T-cell (primary cell): Measurements from ENCODE around the gene ADAMTSL2. TPM values are rescaled to one million over a fixed set of nuclear protein-coding genes. Genes with fewer than 3 reads are reported as not detected.

Source experiments
- ATAC-seq, 4 experiments: fragments of 200-7000 bp in 3 of 4; fragments of 150-1000 bp in 1 of 4; cut with Tn5 transposase; replicated peaks in 1 of 4; 1 replicate in 3 of 4; 2 replicates in 1 of 4; pipeline ENCODE4 v1.10.0; 2021; ENCODE audit warnings: moderate library complexity in 3 of 4, mild to moderate bottlenecking in 2 of 4, moderate number of reproducible peaks in 1 of 4
- CTCF ChIA-PET, 2 donors: fragments of 300-600 bp; sonication (Branson Sonifier 250); formaldehyde crosslinking; loops; one replicate each; lab custom pipeline; 2022; ENCODE audit warnings: antibody characterized with exemption in 2 of 2; lab: Charles Lee
- POLR2A ChIA-PET, 2 donors: fragments of 300-600 bp; sonication (Branson Sonifier 250); formaldehyde crosslinking; loops; one replicate each; lab custom pipeline; 2022; ENCODE audit warnings: antibody characterized with exemption in 2 of 2; lab: Charles Lee
- DNase-seq, 35 experiments: peaks; one replicate each; pipeline versions ENCODE4 v3.0.0 to v3.0.0-alpha.2; 2013 to 2023
- H3K27ac ChIP-seq: one replicate; pipeline ENCODE4 v1.5.1; 2013; ENCODE audit warnings: low read length
- H3K27me3 ChIP-seq, 2 experiments: replicated peaks in 1 of 2; 1 replicate in 1 of 2; 2 replicates in 1 of 2; pipeline versions ENCODE4 v1.6.1 to v1.7.0; 2013; ENCODE audit warnings: low read length in 1 of 2, mixed read lengths in 1 of 2; ENCODE audit not compliant: control insufficient read depth in 2 of 2, insufficient read depth in 2 of 2; ENCODE audit errors: extremely low read depth in 1 of 2
- H3K36me3 ChIP-seq, 2 donors: 1 replicate in 1 of 2; 2 replicates in 1 of 2; pipeline versions ENCODE4 v1.6.1 to v1.7.0; 2013; ENCODE audit warnings: low read length in 1 of 2; ENCODE audit not compliant: control insufficient read depth in 2 of 2, insufficient read depth in 1 of 2; ENCODE audit errors: extremely low read depth in 1 of 2
- H3K4me1 ChIP-seq, 2 experiments: 1 replicate in 1 of 2; 2 replicates in 1 of 2; pipeline versions ENCODE4 v1.6.1 to v1.7.0; 2013; ENCODE audit warnings: low read length in 2 of 2, mixed read lengths in 1 of 2; ENCODE audit not compliant: insufficient read depth in 2 of 2, control insufficient read depth in 1 of 2; ENCODE audit errors: extremely low read depth in 1 of 2
- H3K4me3 ChIP-seq, 2 donors: 1 replicate in 1 of 2; 2 replicates in 1 of 2; pipeline versions ENCODE4 v1.5.1 to v1.7.0; 2013; ENCODE audit warnings: mild to moderate bottlenecking in 2 of 2, low read length in 1 of 2, moderate library complexity in 1 of 2; ENCODE audit not compliant: control insufficient read depth in 1 of 2; ENCODE audit errors: extremely low read depth in 1 of 2
- H3K9me3 ChIP-seq: 2 replicates; pipeline ENCODE4 v1.7.0; 2013
- H3K27ac Mint-ChIP-seq, 2 donors: one replicate each; pipeline ENCODE4 v1.8.0; 2020 to 2021; ENCODE audit warnings: mild to moderate bottlenecking in 2 of 2, mixed read lengths in 2 of 2
- H3K27me3 Mint-ChIP-seq, 2 donors: one replicate each; pipeline ENCODE4 v1.8.0; 2021 to 2022; ENCODE audit warnings: mixed read lengths in 2 of 2
- H3K36me3 Mint-ChIP-seq: one replicate; pipeline ENCODE4 v1.8.0; 2021; ENCODE audit warnings: mixed read lengths
- H3K4me1 Mint-ChIP-seq, 3 donors: one replicate each; pipeline ENCODE4 v1.8.0; 2020 to 2022; ENCODE audit warnings: mixed read lengths in 3 of 3, mild to moderate bottlenecking in 1 of 3
- H3K4me3 Mint-ChIP-seq, 3 donors: one replicate each; pipeline ENCODE4 v1.8.0; 2020 to 2022; ENCODE audit warnings: mild to moderate bottlenecking in 3 of 3, mixed read lengths in 3 of 3, moderate library complexity in 3 of 3
- H3K9me3 Mint-ChIP-seq, 3 donors: one replicate each; pipeline ENCODE4 v1.8.0; 2020 to 2022; ENCODE audit warnings: mixed read lengths in 3 of 3
- WGBS: methylation state at CpG from one replicate; pipeline ENCODE4 v1.1.5; 2013; ENCODE audit warnings: missing lambda C conversion rate; ENCODE audit not compliant: insufficient coverage; 5-methylcytosine and 5-hydroxymethylcytosine counted together
- total RNA-seq, 35 experiments: library from RNA in 6 of 35; stranded (reverse) in 6 of 35; fragments of 120-200 nt in 1 of 35; gene quantifications; one replicate each; pipeline versions ENCODE4 v1.2.1 to v1.2.4 and lab custom pipeline; 2013 to 2026

The ADAMTSL2 gene
- total RNA-seq, 5 donors from 2014 or later (not counting 1 experiment from before 2014, with no cell fraction given), result 0.16 to 0.76 (median 0.53) TPM

DNA sequence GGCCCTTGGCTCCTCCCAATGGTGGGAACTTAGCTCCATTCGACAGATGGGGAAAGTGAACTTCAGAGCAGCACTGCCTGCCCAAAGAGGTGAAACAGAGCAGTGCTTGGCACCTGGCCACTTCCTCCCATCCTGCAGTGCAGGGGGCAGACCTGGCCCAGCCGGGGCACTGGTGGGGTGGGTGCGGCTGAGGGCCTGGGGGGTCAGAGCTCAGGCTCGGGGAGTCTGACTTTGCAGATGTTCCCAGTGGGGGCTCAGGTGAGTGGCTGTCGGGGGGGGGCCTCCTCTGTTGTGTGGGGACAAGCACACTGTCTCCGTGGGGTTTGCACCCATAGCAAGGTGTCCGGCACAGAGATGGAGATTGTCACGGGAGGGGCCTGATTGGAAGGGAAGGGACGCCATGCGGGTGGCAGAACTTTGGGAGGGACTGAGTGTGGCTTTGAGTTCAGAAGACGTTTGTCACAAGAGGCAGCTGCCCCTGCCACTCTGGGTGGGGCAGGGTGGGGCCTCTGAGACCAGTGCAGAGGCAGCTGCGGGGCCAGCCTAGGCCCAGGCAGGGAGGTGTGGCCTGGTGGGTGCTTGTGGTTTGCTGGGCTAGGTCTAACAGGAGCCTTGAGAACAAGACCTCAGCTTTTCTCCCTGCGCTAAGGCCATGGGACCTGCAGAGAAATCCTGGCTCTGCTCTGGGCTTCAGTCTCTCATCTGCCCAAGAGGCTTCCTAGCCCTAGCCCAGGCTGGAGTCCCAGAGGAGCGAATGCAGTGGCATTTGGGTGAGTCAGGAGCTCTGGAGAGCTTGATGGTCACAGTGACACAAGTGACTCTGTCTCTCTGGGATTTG, 12.2 kb upstream of the ADAMTSL2 start:
- H3K9me3 ChIP-seq, result no peaks in the 10 kb centered on the region
- ATAC-seq (peak in 1 of 4 experiments; percentile 6), DNase-seq (no peak)
- Mint-ChIP-seq H3K4me3 (no peak overlapping the region), H3K27ac (no peak overlapping the region), H3K36me3 (no peaks in the 10 kb centered on the region), H3K27me3 (peaks cover 0 to 2% of the 10 kb centered on the region in 2 donors), H3K9me3 (no peaks in the 10 kb centered on the region), H3K4me1 (peaks cover 4 to 12% (median 5%) of the 10 kb centered on the region in 3 donors)
- ChIA-PET POLR2A (no interaction called here), CTCF (no interaction called here)
- no peaks in the 10 kb centered on the region for H3K36me3 ChIP-seq
- 54% methylated on average over 12 of the region's 14 CpGs for WGBS
- H3K4me3 ChIP-seq, result no peak overlapping the region
- H3K4me1 ChIP-seq, result peaks cover 10 to 15% of the 10 kb centered on the region in 2 experiments
- H3K27ac ChIP-seq, result no peak overlapping the region
- peaks cover 0 to 34% of the 10 kb centered on the region in 2 experiments for H3K27me3 ChIP-seq

DNA sequence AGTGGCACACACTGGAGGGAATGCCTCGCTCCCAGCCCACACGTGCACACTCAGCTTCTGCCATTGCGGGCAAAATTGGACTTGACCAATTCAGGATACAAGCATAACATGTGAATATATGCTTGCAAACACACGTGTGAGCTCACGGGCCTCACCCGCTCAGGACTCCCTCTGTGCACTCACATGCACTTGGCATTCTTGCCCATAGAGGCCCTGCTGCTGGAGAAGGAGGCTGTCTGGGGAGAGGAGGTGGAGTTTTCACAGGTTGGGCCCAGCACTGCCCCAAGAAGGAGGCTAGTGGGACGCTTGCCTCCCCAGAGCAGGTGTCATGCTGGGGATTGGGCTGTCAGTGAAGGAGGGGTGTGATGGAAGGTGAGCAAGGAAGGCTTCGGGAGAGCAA, 11.4 kb upstream of the ADAMTSL2 start:
- no peaks in the 10 kb centered on the region for H3K36me3 Mint-ChIP-seq
- peaks cover 0 to 4% of the 10 kb centered on the region in 2 donors for H3K27me3 Mint-ChIP-seq
- Histone ChIP-seq H3K9me3 (no peaks in the 10 kb centered on the region), H3K27me3 (peaks cover 0 to 35% of the 10 kb centered on the region in 2 experiments), H3K4me1 (peaks cover 12 to 15% of the 10 kb centered on the region in 2 experiments), H3K27ac (no peak overlapping the region), H3K4me3 (no peak overlapping the region), H3K36me3 (no peaks in the 10 kb centered on the region)
- no peak for DNase-seq
- 75% methylated on average over 8 of the region's 8 CpGs for WGBS
- H3K27ac Mint-ChIP-seq, result no peak overlapping the region
- ChIA-PET CTCF (no interaction called here), POLR2A (no interaction called here)
- no peak overlapping the region for H3K4me3 Mint-ChIP-seq
- H3K9me3 Mint-ChIP-seq, result no peaks in the 10 kb centered on the region
- ATAC-seq, result no peak
- H3K4me1 Mint-ChIP-seq, result peaks cover 4 to 13% (median 6%) of the 10 kb centered on the region in 3 donors

DNA sequence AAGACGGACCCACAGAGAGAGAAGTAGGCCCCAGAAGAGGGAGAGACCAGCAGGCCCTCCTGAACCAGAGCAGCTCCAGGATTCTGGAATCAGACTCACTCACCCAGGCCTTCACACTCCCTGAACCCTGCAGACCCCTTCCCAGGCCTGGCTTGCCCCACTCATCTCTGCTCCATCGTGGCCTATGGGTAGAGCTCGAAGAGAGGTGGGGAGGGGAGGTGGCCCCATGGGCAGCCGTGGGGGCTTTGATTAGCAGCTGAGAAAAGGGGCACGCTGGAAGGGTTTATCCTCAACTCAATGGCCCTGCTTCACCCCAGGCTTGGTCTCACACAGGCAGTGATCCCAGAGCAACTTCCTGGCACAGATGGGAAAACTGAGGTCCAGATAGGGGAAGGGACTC, 10.4 kb upstream of the ADAMTSL2 start:
- H3K27me3 ChIP-seq, result peaks cover 0 to 44% of the 10 kb centered on the region in 2 experiments
- no peak overlapping the region for H3K27ac Mint-ChIP-seq
- DNase-seq, result no peak
- H3K9me3 Mint-ChIP-seq, result no peaks in the 10 kb centered on the region
- no peaks in the 10 kb centered on the region for H3K9me3 ChIP-seq
- no peak overlapping the region for H3K4me3 Mint-ChIP-seq
- ChIA-PET CTCF (no interaction called here), POLR2A (interaction anchor here in 1 of 2 donors (0.6 kb wide), 1 partner anchor 15 kb away, joined by 6 read pairs; no protein-coding TSS in a partner anchor)
- 67% methylated on average over 1 of the region's 5 CpGs for WGBS
- peaks cover 4 to 13% (median 6%) of the 10 kb centered on the region in 3 donors for H3K4me1 Mint-ChIP-seq
- ATAC-seq, result no peak
- no peak overlapping the region for H3K4me3 ChIP-seq
- H3K27ac ChIP-seq, result no peak overlapping the region
- peaks cover 0 to 5% of the 10 kb centered on the region in 2 donors for H3K27me3 Mint-ChIP-seq
- H3K36me3 Mint-ChIP-seq, result no peaks in the 10 kb centered on the region
- H3K36me3 ChIP-seq, result no peaks in the 10 kb centered on the region
- H3K4me1 ChIP-seq, result peaks cover 12 to 15% of the 10 kb centered on the region in 2 experiments

DNA sequence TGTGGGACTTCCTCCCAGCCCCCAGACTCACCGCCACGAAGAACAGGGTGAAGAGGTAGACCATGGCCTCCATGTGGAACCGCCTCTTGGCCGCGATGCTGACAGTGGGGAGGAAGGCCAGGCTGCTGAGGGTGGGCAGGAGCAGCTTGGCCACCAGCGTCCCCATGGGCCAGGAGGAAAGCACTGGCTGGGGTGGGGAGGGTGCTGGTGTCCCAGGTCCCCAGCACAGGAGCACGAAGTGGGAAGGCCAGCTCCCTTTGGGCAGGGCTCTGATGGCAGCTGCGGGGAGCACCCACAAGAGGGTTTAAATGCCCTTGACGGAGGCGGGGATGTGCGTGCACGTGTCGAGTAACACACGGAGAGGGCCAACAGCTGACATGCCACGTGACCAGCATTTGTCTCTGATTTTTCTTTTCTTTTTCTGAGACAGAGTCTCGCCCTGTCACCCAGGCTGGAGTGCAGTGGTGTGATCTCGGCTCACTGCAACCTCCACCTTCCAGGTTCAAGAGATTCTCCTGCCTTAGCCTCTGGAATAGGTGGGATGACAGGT, 9.8 kb upstream of the ADAMTSL2 start, which contains the start of gene MYMK:
MYMK (minus strand) TSS at position 281 of the 550 bp plus-strand sequence; CDS start at position 166, 115 bp downstream.
- Histone ChIP-seq H3K4me3 (no peak within 1 kb of the TSS), H3K27me3 (peaks cover 0 to 45% of the 10 kb centered on the region in 2 experiments), H3K9me3 (no peaks in the 10 kb centered on the region), H3K4me1 (peaks cover 12 to 15% of the 10 kb centered on the region in 2 experiments), H3K27ac (no peak within 1 kb of the TSS), H3K36me3 (no peaks in the 10 kb centered on the region)
- no peak for DNase-seq
- Mint-ChIP-seq H3K4me3 (no peak within 1 kb of the TSS), H3K9me3 (no peaks in the 10 kb centered on the region), H3K27me3 (peaks cover 0 to 5% of the 10 kb centered on the region in 2 donors), H3K4me1 (peaks cover 4 to 13% (median 6%) of the 10 kb centered on the region in 3 donors), H3K36me3 (no peaks in the 10 kb centered on the region), H3K27ac (no peak within 1 kb of the TSS)
- no peak for ATAC-seq
- CTCF ChIA-PET, result no interaction called here
- POLR2A ChIA-PET, result no interaction called here
- WGBS, result 90% methylated on average over 14 of the region's 17 CpGs

DNA sequence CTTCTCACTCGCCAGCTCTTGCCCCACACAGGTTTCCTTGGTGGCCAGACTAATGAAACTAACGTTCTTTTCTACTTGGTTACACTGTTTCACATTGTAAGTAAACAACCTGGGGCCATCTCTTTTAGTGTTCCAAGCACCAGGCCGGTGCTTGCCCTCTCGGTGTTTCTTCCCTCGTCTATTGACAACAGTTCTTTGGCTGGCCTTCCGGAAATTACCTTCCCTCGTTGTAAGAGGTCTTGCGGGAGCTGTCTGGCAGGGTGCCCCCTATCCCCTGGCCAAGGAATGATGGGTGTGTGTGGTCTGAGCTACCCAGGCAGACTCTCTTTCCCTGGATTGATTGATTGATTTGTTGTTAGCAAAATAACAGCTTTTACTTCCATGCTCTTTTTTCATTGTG, 8.8 kb upstream of the ADAMTSL2 start:
- no peak for DNase-seq
- ChIA-PET CTCF (no interaction called here), POLR2A (no interaction called here)
- 82% methylated on average over 5 of the region's 8 CpGs for WGBS
- Histone ChIP-seq H3K36me3 (no peaks in the 10 kb centered on the region), H3K4me3 (no peak overlapping the region), H3K27me3 (peaks cover 0 to 50% of the 10 kb centered on the region in 2 experiments), H3K4me1 (peaks cover 12 to 15% of the 10 kb centered on the region in 2 experiments), H3K9me3 (no peaks in the 10 kb centered on the region), H3K27ac (no peak overlapping the region)
- no peaks in the 10 kb centered on the region for H3K9me3 Mint-ChIP-seq
- no peak overlapping the region for H3K27ac Mint-ChIP-seq
- no peaks in the 10 kb centered on the region for H3K36me3 Mint-ChIP-seq
- peaks cover 4 to 13% (median 6%) of the 10 kb centered on the region in 3 donors for H3K4me1 Mint-ChIP-seq
- ATAC-seq, result no peak
- peaks cover 0 to 5% of the 10 kb centered on the region in 2 donors for H3K27me3 Mint-ChIP-seq
- H3K4me3 Mint-ChIP-seq, result no peak overlapping the region

DNA sequence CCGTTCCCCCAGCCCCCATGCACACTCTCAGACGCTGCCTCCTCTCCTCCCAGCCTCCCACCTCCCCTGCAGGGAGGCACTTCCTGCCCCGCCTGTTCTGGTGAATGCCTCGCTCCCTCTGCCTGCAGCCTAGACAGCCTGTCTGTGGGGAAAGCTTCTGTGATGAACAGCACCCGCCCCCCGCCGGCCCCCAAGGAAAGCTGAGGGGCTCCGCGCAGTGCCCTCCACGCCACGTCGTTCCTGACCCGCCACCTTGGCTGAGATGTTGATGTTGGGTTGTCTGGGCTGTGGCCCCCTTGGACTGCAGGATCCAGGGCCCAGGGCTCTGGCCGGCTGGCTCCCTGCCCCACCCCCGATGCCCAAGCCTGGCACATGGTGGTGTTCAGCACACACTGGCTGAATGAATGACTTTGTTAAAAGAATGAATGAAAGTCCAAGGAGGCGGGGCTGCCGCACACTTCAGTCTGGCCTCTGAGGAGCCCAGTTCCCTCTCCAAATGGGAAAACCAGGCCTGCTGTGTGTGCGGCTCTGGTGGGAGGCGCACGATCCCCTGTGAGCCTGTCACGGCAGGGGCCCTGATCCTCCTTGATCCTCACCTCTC, 7.7 kb upstream of the ADAMTSL2 start:
- H3K36me3 ChIP-seq, result no peaks in the 10 kb centered on the region
- H3K9me3 ChIP-seq, result no peaks in the 10 kb centered on the region
- Mint-ChIP-seq H3K9me3 (no peaks in the 10 kb centered on the region), H3K27ac (no peak overlapping the region), H3K4me3 (no peak overlapping the region), H3K4me1 (peaks cover 4 to 13% (median 6%) of the 10 kb centered on the region in 3 donors), H3K27me3 (peaks cover 0 to 6% of the 10 kb centered on the region in 2 donors), H3K36me3 (no peaks in the 10 kb centered on the region)
- H3K27ac ChIP-seq, result no peak overlapping the region
- no peak overlapping the region for H3K4me3 ChIP-seq
- peaks cover 12 to 15% of the 10 kb centered on the region in 2 experiments for H3K4me1 ChIP-seq
- peaks cover 0 to 57% of the 10 kb centered on the region in 2 experiments for H3K27me3 ChIP-seq
- 34% methylated on average over 18 of the region's 21 CpGs for WGBS
- ChIA-PET CTCF (no interaction called here), POLR2A (no interaction called here)
- ATAC-seq (peak in 3 of 4 experiments; percentile 48 to 64 (median 61)), DNase-seq (no peak)
